HG02759 (cell line): ENCODE data around the gene EFS.
"Not testable (repeated sequence)": the region's sequence is repeated elsewhere in the genome, so short reads cannot be mapped to it uniquely, and the experiment has no call there.

ENCODE experiments used
- ATAC-seq: cut with Tn5 transposase; IDR thresholded peaks from one replicate; pipeline ENCODE4 v1.9.1; 2021; ENCODE audit warnings: mild to moderate bottlenecking, moderate library complexity; ENCODE audit not compliant: unreplicated experiment

The EFS gene

DNA sequence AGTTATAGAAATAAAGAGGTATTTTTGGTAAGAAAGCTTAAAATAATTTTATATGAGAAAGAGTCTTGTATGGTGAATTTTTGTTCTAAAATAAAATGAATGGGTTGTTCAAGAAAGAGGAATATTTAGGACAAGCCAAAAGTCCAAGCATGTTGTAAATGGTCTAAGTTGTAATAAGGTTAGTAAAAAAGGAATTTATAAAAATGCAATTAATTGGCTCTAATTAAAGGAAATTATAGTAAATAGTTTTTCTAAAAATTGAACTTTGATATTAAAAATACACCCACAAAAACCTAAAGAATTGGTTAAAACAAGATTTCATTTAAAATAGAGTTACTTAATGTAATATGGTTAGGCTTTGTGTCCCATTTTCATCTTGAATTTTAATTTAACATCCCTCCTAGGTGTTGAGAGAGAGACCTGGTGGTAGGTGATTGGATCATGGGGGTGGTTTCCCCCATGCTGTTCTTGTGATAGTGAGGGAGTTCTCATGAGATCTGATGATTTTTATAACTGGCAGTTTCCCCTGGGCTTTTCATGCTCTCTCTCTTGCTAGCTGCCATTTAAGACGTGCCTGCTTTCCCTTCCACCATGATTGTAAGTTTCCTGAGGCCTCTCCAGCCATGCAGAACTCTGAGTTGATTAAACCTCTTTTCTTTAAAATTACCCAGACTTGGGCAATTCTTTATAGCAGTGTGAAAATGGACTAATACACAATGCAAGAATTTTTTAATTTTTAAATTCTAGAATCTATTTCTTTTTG, 25.3 kb downstream of the EFS start:
- ATAC-seq, result no peak

- ATAC-seq, result no peak
Observed at GRCh38 chr14:23335623-23336022, 29.3 kb downstream of the EFS start.

DNA sequence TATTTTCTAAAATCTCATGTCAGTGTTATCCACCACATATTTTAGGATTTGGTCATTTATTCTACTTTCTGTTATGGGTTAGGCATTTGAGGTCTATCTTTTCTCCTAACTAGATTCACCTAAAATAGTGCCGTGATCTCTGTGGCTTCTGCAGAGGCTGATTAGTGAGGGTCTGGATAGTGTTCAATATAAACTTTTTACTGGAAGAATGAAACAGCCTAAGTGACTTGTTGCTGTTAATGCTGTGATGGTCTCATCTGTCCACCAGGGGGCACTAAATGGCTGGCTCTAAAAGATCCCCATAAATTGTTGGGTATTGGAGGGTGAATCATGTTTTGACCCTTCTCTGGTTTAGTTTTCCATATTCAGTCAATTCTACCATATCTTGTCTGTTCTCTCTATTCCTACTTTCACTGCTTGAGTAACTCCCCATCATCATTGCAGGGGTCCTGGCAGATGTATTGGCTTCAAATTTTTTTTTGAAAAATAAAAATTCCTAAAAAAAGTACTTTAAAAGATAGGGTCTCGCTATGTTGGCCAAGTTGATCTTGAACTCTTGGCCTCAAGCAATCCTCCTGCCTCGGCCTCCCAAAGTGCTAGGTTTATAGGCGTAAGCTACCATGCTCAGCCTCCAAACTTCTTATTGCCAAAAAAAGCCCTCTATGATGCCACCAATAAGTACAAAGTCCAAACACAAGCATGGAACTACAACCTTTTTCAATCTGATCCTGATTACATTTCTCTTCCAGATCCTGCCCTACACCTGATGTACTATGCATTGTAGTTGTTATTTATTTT, 36.8 kb downstream of the EFS start:
- ATAC-seq, result no peak

- no peak for ATAC-seq
Observed at GRCh38 chr14:23326491-23327332, 38.3 kb downstream of the EFS start.

- not testable (repeated sequence) for ATAC-seq
Observed at GRCh38 chr14:23325746-23326145, 39.2 kb downstream of the EFS start.

DNA sequence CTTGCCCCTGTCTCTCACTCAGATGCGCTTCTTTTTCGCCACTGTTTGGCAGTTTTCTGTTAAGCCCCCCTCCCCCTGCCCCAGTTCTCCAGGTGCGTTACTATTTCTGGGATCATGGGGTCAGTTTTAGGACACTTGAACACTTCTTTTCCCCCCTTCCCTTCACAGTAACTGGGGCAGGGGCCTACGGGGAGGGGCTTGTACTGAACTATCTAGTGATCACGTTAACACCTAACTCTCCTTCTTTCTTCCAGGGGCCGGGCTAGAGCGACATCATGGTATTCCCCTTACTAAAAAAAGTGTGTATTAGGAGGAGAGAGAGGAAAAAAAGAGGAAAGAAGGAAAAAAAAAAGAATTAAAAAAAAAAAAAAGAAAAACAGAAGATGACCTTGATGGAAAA, 40.0 kb downstream of the EFS start:
- no peak for ATAC-seq

- ATAC-seq, result no peak
Observed at GRCh38 chr14:23324455-23324846, 40.5 kb downstream of the EFS start.

- ATAC-seq, result no peak
Observed at GRCh38 chr14:23323838-23324454, 41.0 kb downstream of the EFS start.

- ATAC-seq, result no peak
Observed at GRCh38 chr14:23322568-23323517, 42.1 kb downstream of the EFS start.

- peak; percentile 21 for ATAC-seq
Observed at GRCh38 chr14:23321572-23322547, 43.1 kb downstream of the EFS start.

- peak; percentile 89 for ATAC-seq
Observed at GRCh38 chr14:23320584-23321571, 44.1 kb downstream of the EFS start, which contains the start of gene PABPN1. Gene PABPN1, plus strand, starts transcription at chr14:23321457. Its CDS starts 13 bp downstream, at chr14:23321470.

GRCh38 chr14:23319746-23320583, 45.0 kb downstream of the EFS start:
- no peak for ATAC-seq

DNA sequence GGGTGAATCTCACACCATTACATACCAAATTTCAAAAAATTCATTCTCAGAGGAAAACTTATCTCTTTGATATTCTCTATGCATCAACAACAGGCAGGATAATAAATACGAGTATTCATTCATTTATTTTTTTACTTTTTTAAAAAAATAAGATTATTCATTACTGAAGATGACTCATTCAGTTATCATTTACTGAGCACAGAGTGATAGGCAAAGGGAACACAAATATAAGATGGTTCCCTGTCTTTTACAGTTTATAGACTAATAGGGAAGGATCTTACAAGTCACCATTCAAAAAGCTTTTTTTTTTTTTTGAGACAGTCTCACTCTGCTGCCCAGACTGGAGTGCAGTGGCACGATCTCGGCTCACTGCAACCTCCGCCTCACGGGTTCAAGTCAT, 48.7 kb downstream of the EFS start:
- no peak for ATAC-seq

- ATAC-seq, result no peak
Observed at GRCh38 chr14:23310546-23310945, 54.4 kb downstream of the EFS start.

- no peak for ATAC-seq
Observed at GRCh38 chr14:23308721-23309445, 56.1 kb downstream of the EFS start.
